Amniotic stem cell (primary cell): ENCODE data around the gene RUSF1.
"Not testable (repeated sequence)": the region's sequence is repeated elsewhere in the genome, so short reads cannot be mapped to it uniquely, and the experiment has no call there.

Experiments used
- DNase-seq: peaks from one replicate; lab custom pipeline; 2025; lab: John Stamatoyannopoulos, UW

Gene RUSF1

DNA sequence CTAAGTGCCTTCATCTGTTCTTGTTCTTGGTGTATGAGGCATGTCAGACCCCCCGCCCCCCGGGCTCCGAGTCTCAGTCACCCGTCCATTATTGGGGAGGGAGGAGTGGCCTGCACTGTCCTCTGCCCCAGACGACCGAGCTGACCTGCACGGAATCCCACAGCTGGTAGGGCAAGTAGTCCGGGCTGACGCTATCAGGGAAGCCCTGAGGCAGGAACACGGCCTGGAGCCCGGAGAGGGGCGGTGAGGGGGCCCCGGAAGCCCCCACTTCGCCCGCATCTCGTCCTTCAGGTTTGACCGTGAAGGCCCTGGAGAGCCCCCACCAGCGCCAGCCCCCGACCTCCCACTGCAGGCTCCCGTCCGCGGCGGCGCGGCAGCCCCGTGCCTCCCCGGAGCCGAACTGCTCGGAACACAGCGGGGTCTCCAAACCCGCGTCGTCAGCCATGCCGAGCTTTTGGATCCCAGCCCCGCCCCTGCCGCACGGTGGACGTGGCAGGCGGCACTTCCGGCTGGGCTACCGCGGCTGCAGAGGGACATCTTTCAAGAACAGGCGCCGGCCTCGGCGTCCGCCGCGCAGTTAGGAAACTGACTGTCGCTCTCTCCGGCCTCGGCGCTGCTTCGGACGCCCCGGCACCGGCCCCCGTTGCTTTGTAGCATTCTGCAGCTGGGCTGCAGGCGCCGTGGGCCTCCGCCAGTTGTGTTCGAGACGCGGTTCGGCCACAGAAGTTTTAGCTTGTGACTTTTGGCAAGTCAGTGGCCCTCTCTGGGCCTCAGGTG lies at the start of gene RUSF1:
Gene RUSF1, minus strand, starts transcription at position 463 of the 777 bp plus-strand sequence. Its CDS starts 18 bp downstream, at position 445.
- peak; percentile 70 for DNase-seq

DNA sequence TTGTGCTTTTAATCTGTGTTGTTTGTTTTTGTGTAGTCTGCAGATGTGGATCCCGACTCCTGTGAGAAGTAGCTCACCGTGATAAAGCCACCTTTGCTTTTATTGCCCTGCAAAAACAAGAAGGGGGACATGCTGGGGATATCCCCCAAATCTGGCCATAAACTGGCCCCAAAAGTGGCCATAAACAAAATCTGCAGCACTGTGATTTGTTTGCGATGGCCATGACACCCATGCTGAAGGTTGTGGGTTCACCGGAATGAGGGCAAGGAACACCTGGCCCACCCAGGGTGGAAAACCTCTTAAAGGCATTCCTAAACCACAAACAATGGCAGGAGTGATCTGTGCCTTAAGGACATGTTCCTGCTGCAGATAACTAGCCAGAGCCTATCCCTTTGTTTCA lies 34.6 kb upstream of the RUSF1 start:
- no peak for DNase-seq

DNA sequence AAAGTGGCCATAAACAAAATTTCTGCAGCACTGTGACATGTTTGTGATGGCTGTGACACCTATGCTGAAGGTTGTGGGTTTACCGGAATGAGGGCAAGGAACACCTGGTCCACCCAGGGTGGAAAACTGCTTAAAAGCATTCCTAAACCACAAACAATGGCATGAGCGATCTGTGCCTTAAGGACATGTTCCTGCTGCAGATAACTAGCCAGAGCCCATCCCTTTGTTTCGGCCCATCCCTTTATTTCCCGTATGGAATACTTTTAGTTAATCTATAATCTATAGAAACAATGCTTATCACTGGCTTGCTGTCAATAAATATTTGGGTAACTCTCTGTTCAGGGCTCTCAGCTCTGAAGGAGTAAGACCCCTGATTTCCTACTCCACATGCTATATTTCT lies 31.6 kb upstream of the RUSF1 start:
- DNase-seq = not testable (repeated sequence)

DNA sequence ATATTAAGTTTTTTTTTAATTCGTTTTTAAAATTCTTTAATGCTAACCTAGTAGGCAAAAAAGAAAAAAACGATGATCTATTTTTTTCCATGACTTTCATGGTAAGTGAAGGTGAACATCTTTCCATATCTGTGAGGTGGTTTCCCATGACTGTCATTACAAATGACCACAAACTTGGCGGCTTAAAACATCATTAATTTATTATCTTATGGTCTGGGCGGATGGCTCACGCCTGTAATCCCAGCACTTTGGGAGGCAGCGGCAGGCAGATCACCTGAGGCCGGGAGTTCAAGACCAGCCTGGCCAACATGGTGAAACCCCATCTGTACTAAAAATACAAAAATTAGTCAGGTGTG lies 30.0 kb upstream of the RUSF1 start:
- DNase-seq = not testable (repeated sequence)

DNA sequence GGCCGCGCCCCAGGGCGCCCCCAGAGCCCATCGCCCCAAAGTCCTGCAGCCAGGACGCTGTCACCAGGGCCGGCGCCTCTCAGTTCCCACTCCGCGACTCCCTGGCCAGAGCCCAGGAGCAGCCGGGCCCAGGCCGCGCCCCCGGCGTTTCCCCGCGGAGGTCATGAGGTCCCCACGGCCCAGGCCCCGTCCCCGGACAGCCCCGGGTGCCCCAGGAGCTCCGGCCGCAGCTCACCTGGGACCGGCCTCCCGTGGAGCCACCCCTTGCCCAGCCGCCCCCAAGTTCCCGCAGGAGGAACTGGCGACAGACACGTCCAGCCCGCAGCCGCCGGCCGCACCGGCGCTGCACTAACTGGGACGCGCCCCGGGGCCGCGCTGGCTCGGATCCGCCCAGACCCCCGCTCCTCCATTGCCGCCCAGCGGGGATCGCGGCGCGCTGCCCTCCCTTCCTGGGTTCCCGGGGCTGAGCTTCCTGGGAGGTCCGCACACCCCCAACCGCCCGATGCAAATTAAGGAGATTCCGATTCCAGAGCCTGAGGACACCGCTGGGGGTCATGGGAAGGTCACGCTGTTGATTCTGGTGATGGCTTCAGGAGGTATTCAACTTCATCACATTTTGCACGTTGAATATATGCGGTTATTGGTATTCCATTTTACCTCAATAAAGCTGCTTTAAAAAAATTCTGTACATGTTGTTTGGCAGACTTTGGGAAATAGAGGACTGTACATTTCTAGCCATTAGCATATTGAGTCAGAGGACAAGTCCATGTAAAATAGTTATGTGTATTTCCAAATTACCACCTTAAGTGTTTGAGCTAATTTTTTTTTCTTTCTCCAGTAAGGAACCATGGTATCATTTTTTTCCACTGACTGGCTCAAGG lies 29.4 kb upstream of the RUSF1 start:
- no peak for DNase-seq

DNA sequence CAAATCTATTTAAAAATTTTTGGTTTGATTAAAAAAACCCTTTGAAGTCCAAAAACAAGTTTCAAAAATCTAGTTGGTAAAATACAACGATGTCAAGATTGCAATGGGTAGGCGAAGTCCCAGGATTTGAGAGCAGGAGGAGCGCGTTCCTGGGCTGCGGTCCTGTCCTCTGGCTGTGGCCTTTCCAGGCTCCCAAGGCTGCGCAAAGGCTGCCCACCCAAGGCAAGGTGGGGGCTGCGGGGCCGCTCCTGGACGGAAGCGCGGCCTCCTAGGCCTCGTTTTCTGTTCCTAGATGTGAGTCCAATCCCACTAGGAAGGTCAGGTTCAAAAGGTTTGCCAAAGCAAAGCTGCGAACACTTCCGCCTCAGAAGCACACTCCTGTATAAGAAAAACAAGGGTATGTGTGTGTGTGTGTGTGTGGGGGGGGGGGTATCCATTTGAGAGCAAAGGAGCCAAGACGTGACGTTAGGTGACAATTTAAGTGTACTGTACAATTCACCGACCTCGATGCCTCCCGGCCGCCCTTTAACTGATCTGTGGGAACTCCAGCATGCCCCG lies 28.7 kb upstream of the RUSF1 start:
- no peak for DNase-seq

DNA sequence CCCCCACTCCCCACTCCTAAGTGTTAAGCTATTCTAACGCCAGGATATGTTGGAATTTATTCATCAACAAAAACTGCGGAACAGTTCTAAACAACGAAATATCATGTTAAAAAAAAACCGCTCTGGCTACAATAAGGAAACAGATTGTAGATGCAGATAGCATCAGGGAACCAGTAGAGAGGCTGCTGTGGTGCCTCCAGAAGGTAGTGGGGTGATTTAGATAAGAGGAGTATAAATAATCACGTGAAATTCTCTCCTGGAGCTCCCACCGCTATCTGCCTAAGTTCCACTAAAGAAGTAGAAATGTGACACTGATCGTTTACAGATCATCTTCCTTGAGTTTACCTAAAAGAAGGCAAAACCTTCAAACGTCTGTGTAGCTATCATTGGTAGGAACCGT lies 27.5 kb upstream of the RUSF1 start:
- DNase-seq = no peak

DNA sequence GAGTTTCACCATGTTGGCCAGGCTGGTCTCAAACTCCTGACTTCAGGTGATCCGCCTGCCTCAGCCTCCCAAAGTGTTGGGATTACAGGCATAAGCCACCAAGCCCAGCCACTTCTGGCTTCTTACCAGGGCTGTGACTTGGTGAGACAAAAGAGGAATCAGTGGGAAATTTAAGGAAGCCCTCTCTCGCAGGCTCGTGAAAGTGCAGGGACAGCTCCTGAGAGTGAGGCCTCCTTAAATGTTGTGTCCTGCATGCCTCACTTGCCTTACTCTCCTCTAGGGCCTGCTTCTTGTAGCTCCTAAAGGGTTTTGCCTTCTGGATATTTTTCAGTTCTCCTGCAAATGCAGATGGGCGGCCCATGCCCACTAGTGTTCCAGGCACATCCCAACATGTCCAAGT lies 24.7 kb upstream of the RUSF1 start:
- DNase-seq = no peak

DNA sequence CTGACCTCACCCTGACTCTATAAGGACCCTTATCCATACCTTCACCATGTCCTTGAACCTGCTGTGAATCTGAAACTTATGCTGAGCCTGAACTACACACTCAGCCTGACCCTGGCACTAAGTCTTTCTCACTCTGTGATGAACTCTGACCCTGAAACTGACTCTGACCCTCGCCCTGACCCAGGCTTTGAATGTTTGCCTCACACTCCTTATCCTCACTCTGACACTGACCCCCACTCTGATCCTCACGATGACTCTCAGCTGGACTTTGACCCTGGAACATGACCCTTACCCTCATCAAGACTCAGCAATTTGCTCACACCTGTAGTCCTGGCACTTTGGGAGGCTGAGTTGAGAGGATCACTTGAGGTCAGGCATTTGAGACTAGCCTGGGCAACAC lies 23.9 kb upstream of the RUSF1 start:
- no peak for DNase-seq

DNA sequence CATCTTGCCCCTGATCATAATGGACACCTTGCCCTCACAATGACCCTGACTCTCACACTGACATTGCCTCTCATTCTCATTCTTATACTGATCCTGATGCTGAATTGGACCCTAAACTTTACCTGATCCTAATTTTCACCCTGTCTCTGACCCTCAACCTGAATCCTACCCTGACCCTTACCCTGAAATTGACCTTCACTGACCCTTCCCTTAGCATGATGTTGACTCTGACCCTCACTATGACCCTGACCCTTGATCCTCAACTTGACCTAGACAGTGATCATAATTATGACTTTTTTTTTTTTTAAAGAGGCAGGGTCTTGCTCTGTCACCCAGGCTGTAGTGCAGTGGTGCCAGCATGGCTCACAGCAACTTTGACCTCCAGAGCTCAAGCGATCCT lies 22.9 kb upstream of the RUSF1 start:
- no peak for DNase-seq

DNA sequence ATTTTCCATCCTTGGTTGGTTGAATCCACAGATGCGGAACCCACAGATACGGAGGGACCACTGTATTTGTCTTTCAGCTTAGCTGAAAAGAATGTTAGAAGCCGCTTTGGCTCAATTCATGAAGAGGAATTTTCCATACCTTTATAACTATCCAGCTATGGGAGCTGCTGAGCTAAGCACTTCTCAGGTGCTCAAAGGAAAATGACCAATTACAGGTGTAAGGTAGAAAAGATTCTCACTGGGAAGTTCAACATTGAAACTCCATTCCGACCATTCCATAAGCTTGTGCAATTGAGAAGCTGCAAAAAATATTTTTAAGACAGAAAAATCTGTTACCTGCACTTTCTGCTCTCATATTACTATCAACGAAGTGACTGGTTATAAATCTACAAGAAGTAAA lies 22.2 kb upstream of the RUSF1 start:
- DNase-seq = no peak

DNA sequence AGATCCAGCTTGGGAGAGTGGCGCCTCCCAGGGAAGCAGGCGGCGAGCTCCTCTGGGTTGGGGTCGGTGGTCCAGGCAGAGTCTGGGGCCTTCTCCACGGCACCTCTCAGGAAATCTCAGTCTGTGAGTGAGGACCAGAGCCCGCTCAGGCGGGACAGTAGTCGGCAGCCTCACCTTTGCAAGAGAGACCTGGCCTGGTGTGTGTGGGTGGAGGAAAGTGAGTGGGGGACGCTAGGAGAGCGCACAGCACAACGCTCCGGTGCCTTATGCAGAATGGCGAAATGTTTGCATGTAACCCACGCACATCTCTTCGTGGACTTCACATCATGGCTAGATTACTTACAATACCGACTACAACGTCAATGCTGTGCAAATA lies 21.7 kb upstream of the RUSF1 start:
- DNase-seq = no peak

DNA sequence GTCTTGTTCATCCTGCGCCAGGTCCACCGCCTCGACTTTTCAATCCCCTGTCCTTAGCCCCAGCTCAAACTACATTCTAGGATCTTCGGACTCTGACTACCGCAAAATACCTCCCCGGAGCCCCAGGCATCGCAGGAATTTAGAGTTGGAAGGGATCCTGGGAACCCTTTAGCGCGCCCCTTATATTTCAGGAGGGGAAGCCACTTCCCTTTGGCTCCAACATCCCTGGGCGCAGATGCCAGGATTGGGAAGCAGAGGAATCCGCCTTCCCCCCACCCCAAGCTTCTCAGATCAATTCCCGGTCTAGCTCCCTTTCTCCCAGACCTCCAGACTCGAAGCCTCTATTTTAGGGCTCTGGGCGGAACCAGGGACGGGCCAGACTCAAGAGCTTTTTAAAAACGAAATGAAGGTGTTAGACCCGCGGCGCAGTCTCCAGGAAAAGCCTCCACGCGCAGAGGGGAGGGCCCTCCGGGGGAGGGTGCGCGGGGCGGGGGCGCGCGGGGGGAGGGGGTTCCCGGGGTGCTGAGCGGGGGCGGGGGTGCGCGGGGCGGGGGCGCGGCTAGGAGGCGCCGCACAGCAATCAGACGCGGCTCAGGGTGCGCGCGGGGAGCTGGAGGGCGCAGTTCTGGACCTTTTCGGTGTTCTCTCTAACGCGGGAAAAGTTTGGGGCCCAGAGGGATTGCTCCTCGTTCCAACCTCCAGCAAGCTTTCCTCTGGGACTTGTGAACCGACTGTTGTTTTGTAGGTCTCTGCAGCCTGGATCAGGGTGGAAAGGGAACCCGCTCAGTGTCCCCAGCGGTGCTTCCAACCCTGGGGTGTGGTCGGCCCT lies 21.1 kb upstream of the RUSF1 start:
- DNase-seq = peak; percentile 33

DNA sequence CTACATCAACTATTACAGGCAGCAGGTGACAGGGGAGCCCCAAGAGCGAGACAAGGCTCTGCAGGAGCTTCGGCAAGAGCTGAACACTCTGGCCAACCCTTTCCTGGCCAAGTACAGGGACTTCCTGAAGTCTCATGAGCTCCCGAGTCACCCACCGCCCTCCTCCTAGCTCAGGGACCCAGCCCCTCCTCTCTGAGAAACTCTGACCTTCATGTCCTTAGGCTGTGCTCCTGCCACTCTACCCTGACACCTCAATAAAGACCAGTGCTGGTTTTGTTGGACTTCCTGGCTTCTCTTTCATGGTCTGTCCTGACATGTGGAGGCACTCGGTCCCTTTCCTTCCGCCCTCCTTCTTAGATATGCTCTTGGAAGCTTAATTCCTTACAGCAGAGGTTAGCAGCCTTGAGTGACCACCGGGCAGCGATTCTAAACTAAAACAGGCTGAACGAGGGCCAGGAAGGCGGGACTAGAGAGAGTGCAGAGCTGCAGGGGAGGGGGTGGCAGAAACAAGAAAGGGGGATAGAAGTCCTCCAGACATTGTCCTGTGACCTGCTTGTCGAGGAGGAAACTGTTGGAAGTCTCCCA lies 20.4 kb upstream of the RUSF1 start:
- DNase-seq = no peak

DNA sequence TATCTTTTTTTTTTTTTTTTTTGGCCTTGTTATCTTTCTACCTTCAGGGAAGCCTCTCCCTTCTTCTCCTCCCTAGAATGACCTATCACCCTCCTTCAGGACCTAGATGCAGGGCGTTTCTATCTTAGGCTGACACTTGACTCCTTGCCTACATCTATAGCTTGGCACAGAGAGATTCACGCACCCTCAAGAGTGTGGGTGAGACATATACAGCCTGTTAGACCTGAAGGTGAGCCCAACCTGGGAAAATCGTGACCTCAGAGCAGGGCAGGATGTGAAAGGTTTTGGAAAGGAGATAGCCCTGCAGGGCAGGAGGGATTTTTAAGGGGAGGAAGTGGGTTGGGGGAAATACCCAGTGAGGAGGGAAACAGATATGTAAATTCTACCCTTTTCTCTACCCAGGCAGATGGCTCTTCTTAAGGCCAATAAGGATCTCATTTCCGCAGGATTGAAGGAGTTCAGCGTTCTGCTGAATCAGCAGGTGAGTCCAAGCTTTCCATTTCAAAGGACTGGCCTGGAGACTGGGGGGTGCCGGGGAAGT lies 19.6 kb upstream of the RUSF1 start, which contains the start of gene AHSP:
Gene AHSP, plus strand, starts transcription at position 167 of the 541 bp plus-strand sequence. Its CDS starts 240 bp downstream, at position 407.
- DNase-seq = no peak

DNA sequence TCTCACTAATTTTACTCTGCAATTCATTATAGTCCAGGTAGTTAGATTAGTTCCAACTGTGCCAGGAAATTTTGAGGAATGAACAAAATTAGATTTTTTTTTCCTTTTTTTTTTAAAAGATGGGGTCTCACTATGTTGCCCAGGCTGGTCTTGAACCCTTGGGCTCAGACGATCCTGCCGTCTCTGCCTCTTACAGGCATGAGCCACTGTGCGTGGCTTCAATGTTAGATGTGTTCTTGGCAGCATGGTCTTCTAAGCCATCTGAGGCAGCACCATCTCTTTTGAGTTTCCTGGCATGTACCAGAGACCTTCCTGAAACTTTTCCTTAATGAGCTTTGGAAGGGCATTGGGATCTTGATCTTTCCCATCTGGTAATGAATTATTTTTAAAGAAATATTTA lies 16.9 kb upstream of the RUSF1 start:
- no peak for DNase-seq

DNA sequence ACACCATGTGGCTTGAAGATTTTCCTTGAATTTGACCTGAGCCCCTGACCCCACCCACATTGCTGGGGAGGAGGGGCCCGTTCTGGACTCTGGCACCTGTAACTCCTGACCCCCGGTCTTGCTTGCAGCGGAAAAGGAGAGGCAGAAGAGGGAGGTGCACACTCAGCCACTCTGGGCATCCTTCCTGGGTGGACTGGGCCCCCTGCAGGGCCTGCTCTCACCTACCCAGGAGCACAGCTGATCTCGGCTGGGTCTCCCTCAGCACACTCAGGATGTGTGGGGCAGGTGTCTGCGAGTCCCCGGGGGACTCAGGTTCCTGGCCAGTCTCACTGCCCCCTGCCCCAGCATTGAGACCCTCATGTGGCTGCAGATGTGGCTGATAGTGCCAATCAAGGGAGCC lies 15.6 kb upstream of the RUSF1 start:
- DNase-seq = not testable (repeated sequence)

DNA sequence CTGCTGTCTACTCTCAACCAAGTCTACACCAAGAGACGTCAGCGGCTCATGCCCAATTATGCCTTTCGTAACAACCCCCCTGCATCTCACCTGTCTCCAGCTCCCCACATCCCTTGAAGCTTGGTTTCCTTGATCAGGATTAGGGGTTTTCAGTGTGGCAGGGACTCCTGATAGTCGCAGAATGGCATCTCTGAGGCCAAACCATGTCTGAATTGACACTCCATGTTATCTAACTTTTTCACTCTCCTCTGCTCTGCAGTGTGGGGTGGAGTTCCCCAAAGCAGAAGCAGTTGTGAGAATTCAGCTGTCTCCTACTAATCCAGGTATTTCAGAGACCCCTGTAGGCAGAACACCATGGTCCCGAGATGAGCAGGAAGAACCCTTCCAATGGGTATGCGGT lies 13.9 kb upstream of the RUSF1 start:
- no peak for DNase-seq

DNA sequence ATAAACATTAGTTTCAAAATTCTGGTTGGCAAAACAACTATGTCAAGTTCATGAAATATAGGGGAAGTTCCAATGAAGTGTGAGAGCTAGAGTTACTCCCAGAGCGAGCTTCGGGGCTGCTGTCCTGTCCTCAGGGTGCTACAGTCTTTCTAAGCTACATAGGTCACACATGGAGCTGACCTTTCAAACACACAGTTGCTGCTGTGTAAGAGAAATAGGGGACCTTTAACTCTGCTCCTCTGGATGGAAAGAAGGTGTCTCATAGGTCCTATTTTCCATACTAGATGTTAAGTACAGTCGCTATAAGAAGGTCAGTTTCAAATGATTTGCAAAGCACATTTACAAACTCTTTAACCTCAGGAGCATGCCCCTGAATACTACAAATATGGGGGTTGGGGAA lies 13.2 kb upstream of the RUSF1 start:
- DNase-seq = no peak

DNA sequence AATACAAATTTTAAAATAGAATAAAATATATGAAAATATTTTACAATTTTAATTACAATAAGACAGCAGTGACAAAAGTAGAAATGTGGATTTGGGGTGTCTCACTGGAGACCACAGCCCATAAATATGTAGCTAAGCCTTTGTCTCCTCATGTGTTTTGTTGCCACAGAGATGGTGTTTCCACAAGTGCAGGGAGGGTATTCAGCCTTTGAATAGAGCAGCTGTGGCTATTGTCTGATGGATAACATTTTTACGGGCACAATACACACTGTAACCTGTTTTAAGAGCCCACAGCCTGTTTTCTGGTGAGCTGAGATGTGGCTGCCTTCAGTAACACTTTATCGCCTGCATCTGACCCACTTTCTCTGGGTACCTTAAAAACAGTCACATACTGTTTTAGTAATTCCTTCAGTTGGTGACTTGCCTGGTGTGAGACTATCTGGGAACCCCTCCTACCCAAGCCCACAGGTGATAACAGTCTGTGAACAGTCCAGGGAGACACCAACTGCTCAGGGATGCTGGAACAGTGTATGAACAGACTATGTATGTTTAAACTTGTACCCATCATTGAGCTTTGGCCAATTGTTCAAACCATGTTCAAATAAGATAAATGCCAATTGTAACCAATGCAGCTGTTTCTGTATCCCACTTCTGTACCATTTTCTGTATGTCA lies 11.7 kb upstream of the RUSF1 start:
- no peak for DNase-seq
